ENCODE data around the gene REPS2. TPM values are rescaled to one million over a fixed set of nuclear protein-coding genes. Genes with fewer than 3 reads are reported as not detected.

The REPS2 gene
- total RNA-seq, 2 experiments from 2014 or later: 0.41 to 4.0 TPM

- no peak for TF ChIP-seq CTCF (conservative IDR thresholded peaks at IDR 0.05; ENCODE audit: low read length)
- TF ChIP-seq EZH2phosphoT487 (IDR thresholded peaks at IDR 0.05; ENCODE audit: borderline replicate concordance, low read depth, low read length): no peak
- BruUV-seq (replicated peaks): no TSS peak
- Histone ChIP-seq H3K9me3 (ENCODE audit: low read length) (no peaks in the 10 kb centered on the region), H3K4me2 (ENCODE audit: low read length) (no peak overlapping the region), H3K4me3 (ENCODE audit: low read depth, low read length, poor library complexity, severe bottlenecking) (no peak overlapping the region), H3K36me3 (ENCODE audit: insufficient read depth, low read length) (no peaks in the 10 kb centered on the region), H3K79me2 (ENCODE audit: insufficient read depth, low read depth, low read length) (no peaks in the 10 kb centered on the region), H2AFZ (ENCODE audit: low read length) (no peak overlapping the region), H4K20me1 (ENCODE audit: insufficient read depth, low read length) (no peaks in the 10 kb centered on the region), H3K4me1 (ENCODE audit: insufficient read depth, low read length, poor library complexity, severe bottlenecking) (no peaks in the 10 kb centered on the region), H3K9me2 (ENCODE audit: insufficient read depth, low read length) (no peaks in the 10 kb centered on the region), H3K27ac (ENCODE audit: low read depth, low read length, poor library complexity, severe bottlenecking) (no peak overlapping the region)
- ChIA-PET CTCF (ENCODE audit: unreplicated experiment) (no interaction called here), POLR2A (interaction anchor here (0.6 to 0.8 kb wide), 3 partner anchors 25 to 588 kb away, joined by 3 to 6 read pairs (median 3); no protein-coding TSS in a partner anchor)
- intact Hi-C loops (cut with micrococcal nuclease; ENCODE audit: unreplicated experiment): no loop called here
- DNase-seq (ENCODE audit: low spot score): no peak
These were observed 52.8 kb downstream of the REPS2 start for GRCh38 chrX:16999275-16999674.

DNA sequence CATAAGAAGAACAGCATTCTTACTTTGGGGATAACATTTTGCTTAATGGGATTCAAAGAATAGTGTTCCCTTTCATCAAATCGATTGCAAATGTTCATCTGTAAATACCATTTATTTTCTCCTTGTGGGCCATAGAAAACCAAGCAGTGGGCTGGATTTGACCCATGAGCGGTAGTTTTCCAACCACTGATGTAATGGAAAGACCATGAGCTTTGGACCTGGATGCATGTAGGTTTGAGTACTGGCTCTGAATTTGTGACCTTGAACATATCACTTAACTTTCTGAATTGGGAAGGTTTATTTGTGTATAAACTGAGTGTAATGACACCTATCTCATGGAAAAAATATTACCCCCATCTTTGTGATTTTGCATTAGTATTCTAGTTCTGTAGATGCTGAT lies 54.3 kb downstream of the REPS2 start:
- no peak overlapping the region for H2AFZ ChIP-seq (ENCODE audit: low read length)
- no peak overlapping the region for H3K27ac ChIP-seq (ENCODE audit: low read depth, low read length, poor library complexity, severe bottlenecking)
- no peaks in the 10 kb centered on the region for H3K9me2 ChIP-seq (ENCODE audit: insufficient read depth, low read length)
- no peak for DNase-seq (ENCODE audit: low spot score)
- POLR2A ChIA-PET: interaction anchor here (0.6 kb wide), 1 partner anchor 31 kb away, joined by 3 read pairs; no protein-coding TSS in a partner anchor
- CTCF ChIA-PET (ENCODE audit: unreplicated experiment): no interaction called here
- no peaks in the 10 kb centered on the region for H3K4me1 ChIP-seq (ENCODE audit: insufficient read depth, low read length, poor library complexity, severe bottlenecking)
- intact Hi-C loops (cut with micrococcal nuclease; ENCODE audit: unreplicated experiment): no loop called here
- no peaks in the 10 kb centered on the region for H3K9me3 ChIP-seq (ENCODE audit: low read length)
- no peak overlapping the region for H3K4me2 ChIP-seq (ENCODE audit: low read length)
- no TSS peak for BruUV-seq (replicated peaks)
- H3K36me3 ChIP-seq (ENCODE audit: insufficient read depth, low read length): no peaks in the 10 kb centered on the region
- no peaks in the 10 kb centered on the region for H4K20me1 ChIP-seq (ENCODE audit: insufficient read depth, low read length)
- H3K4me3 ChIP-seq (ENCODE audit: low read depth, low read length, poor library complexity, severe bottlenecking): no peak overlapping the region
- no peaks in the 10 kb centered on the region for H3K79me2 ChIP-seq (ENCODE audit: insufficient read depth, low read depth, low read length)
- TF ChIP-seq CTCF (conservative IDR thresholded peaks at IDR 0.05; ENCODE audit: low read length) (no peak), EZH2phosphoT487 (IDR thresholded peaks at IDR 0.05; ENCODE audit: borderline replicate concordance, low read depth, low read length) (no peak)

GRCh38 chrX:17005712-17006368 lies 59.4 kb downstream of the REPS2 start:
- no peak overlapping the region for H3K4me2 ChIP-seq (ENCODE audit: low read length)
- H3K79me2 ChIP-seq (ENCODE audit: insufficient read depth, low read depth, low read length): no peaks in the 10 kb centered on the region
- H3K36me3 ChIP-seq (ENCODE audit: insufficient read depth, low read length): no peaks in the 10 kb centered on the region
- ChIA-PET POLR2A (interaction anchor here (1.1 kb wide), 1 partner anchor 19 kb away, joined by 4 read pairs; no protein-coding TSS in a partner anchor), CTCF (ENCODE audit: unreplicated experiment) (no interaction called here)
- no peaks in the 10 kb centered on the region for H3K9me2 ChIP-seq (ENCODE audit: insufficient read depth, low read length)
- no peaks in the 10 kb centered on the region for H3K9me3 ChIP-seq (ENCODE audit: low read length)
- BruUV-seq (replicated peaks): no TSS peak
- H3K4me1 ChIP-seq (ENCODE audit: insufficient read depth, low read length, poor library complexity, severe bottlenecking): no peaks in the 10 kb centered on the region
- intact Hi-C loops (cut with micrococcal nuclease; ENCODE audit: unreplicated experiment): no loop called here
- no peak overlapping the region for H2AFZ ChIP-seq (ENCODE audit: low read length)
- H3K4me3 ChIP-seq (ENCODE audit: low read depth, low read length, poor library complexity, severe bottlenecking): no peak overlapping the region
- H3K27ac ChIP-seq (ENCODE audit: low read depth, low read length, poor library complexity, severe bottlenecking): no peak overlapping the region
- no peak for DNase-seq (ENCODE audit: low spot score)
- H4K20me1 ChIP-seq (ENCODE audit: insufficient read depth, low read length): no peaks in the 10 kb centered on the region
- TF ChIP-seq CTCF (conservative IDR thresholded peaks at IDR 0.05; ENCODE audit: low read length) (no peak), EZH2phosphoT487 (IDR thresholded peaks at IDR 0.05; ENCODE audit: borderline replicate concordance, low read depth, low read length) (no peak)
